GM12864 (cell line): Measurements from ENCODE around the gene CCDC141.
"Not testable (repeated sequence)": the region's sequence is repeated elsewhere in the genome, so short reads cannot be mapped to it uniquely, and the experiment has no call there.

Experiments
- DNase-seq: peaks from one replicate; pipeline ENCODE4 v3.0.0-alpha.2; 2011; ENCODE audit warnings: low read depth
- H3K4me3 ChIP-seq: 2 replicates; pipeline ENCODE4 v1.5.1; 2011; ENCODE audit warnings: mild to moderate bottlenecking, low read depth, low read length, control low read depth
- TF ChIP-seq, protein P1 (sequence below): IDR thresholded peaks from 2 replicates; pipeline ENCODE4 v1.5.1; 2011; ENCODE audit warnings: low read depth, mild to moderate bottlenecking, moderate library complexity, low read length, control low read depth, inconsistent platforms; ENCODE audit errors: missing control alignments

CCDC141 gene, protein sequence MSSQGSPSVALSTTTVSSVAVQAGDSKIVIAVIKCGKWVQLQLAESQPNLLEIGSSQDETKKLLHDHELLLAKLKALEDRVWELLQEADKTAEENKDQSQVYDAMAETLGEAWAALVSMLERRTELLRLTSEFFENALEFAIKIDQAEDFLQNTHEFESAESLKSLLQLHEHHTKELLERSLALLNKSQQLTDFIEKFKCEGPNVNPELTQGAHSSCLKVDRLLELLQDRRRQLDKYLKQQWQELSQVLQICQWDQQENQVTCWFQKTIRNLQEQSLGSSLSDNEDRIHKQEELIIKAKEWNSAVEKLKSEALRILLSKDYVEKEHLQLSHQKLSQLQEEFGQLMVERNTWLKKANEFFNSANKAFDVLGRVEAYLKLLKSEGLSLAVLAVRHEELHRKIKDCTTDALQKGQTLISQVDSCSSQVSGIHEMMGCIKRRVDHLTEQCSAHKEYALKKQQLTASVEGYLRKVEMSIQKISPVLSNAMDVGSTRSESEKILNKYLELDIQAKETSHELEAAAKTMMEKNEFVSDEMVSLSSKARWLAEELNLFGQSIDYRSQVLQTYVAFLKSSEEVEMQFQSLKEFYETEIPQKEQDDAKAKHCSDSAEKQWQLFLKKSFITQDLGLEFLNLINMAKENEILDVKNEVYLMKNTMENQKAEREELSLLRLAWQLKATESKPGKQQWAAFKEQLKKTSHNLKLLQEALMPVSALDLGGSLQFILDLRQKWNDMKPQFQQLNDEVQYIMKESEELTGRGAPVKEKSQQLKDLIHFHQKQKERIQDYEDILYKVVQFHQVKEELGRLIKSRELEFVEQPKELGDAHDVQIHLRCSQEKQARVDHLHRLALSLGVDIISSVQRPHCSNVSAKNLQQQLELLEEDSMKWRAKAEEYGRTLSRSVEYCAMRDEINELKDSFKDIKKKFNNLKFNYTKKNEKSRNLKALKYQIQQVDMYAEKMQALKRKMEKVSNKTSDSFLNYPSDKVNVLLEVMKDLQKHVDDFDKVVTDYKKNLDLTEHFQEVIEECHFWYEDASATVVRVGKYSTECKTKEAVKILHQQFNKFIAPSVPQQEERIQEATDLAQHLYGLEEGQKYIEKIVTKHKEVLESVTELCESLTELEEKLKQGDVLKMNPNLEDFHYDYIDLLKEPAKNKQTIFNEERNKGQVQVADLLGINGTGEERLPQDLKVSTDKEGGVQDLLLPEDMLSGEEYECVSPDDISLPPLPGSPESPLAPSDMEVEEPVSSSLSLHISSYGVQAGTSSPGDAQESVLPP (N-terminal part only)

DNA sequence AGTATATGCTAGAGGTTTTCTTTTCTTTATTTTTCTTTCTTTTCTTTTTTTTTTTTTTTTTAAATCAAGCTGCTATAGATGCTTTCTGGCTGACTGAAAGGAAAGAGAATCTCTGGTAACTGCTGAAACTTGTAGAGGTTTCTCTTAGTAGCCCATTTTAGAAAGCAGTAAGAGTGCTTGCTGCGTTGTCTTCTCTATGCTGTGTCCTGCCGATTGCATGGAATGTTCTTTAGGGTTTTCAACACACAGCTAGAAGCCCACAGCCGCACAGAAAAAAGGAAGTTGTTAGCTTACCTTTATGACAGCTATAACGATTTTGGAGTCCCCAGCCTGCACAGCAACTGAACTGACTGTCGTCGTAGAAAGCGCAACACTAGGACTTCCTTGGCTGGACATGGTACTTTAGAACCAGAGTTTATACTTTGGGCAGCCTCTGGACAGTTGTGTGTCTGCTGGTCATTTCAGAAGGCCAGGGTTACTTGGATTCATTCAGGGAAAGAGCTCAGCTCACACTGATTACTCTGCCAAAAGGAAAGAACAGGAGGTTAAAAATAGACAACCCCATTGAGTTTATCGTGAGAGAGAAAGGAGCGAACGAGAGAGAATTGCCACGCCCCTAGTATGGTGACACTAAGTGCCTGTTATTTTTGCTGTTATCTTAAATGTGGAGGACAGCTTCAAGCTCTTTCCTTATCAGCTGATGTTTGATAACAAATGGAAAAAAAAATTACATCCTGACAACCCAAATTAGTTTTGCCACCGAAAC lies at the start of gene CCDC141:
Gene CCDC141 (minus strand): TSS at position 592 of the 766 bp plus-strand sequence. CDS start 196 bp downstream, at position 396.
- TF ChIP-seq, protein P1, sequence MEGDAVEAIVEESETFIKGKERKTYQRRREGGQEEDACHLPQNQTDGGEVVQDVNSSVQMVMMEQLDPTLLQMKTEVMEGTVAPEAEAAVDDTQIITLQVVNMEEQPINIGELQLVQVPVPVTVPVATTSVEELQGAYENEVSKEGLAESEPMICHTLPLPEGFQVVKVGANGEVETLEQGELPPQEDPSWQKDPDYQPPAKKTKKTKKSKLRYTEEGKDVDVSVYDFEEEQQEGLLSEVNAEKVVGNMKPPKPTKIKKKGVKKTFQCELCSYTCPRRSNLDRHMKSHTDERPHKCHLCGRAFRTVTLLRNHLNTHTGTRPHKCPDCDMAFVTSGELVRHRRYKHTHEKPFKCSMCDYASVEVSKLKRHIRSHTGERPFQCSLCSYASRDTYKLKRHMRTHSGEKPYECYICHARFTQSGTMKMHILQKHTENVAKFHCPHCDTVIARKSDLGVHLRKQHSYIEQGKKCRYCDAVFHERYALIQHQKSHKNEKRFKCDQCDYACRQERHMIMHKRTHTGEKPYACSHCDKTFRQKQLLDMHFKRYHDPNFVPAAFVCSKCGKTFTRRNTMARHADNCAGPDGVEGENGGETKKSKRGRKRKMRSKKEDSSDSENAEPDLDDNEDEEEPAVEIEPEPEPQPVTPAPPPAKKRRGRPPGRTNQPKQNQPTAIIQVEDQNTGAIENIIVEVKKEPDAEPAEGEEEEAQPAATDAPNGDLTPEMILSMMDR, result no peak
- DNase-seq, result no peak
- H3K4me3 ChIP-seq, result peak within 1 kb of the TSS; percentile 68

DNA sequence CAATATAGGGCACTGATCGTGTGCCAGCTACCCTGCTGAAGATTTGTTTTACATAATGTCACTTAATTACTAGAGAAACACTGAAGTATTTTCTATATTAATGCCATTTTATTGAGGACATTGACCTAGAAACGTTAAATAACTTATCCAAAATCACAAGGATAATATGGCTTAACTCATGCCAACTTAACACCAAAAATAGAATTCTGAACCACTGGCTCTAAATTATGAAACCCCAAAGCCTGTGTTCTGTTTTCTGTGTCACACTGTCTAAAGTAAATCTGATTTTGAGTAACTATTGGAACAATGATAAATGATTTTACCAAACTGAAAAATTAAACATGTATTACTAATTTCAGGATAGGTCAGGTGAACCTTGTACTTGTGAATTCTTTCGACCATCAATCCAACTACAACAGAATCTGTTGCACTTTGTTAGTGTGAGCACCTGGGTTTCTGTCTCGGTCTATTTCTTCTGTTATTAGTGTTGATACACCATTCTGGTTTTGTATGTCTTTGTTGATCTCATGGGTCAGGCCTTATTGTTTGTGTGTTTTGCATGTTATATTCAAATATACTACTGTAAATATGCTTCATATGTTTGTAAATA lies 48.2 kb upstream of the CCDC141 start:
- DNase-seq, result no peak
- TF ChIP-seq, protein P1, result no peak
- H3K4me3 ChIP-seq, result no peak overlapping the region

- H3K4me3 ChIP-seq, result no peak overlapping the region
- TF ChIP-seq, protein P1, result no peak
- DNase-seq, result no peak
Observed at GRCh38 chr2:179097131-179097530, 47.2 kb upstream of the CCDC141 start.

- peak; percentile 52 for DNase-seq
- TF ChIP-seq, protein P1, result no peak
- H3K4me3 ChIP-seq, result no peak overlapping the region
Observed at GRCh38 chr2:179096090-179096489, 46.2 kb upstream of the CCDC141 start.

DNA sequence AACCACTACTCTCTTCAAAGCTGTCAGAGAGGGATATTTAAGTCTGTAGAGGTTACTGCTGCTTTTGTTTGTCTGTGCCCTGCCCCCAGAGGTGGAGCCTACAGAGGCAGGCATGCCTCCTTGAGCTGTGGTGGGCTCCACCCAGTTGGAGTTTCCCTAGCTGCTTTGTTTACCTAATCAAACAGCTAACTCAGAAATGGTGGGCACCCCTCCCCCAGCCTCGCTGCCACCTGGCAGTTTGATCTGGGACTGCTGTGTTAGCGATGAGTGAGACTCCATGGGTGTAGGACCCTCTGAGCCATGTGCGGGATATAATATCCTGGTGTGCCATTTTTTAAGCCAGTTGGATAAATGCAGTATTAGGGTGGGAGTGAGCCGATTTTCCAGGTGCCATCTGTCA lies 43.0 kb upstream of the CCDC141 start:
- DNase-seq, H3K4me3 ChIP-seq: not testable (repeated sequence)

DNA sequence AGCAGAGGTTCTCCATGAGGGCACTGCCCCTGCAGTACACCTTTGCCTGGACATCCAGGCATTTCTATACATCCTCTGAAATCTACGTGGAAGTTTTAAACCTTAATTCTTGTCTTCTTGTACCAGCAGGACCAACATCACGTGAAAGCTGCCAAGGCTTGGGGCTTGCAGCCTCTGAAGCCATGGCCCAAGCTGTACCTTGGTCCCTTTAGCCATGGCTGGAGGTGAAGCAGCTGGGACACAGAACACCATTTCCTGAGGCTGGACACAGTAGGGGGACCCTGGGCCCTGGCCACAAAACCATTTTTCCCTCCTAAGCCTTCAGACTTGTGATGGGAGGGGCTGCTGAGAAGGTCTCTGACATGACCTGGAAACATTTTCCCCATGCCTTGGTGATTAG lies 32.8 kb upstream of the CCDC141 start:
- TF ChIP-seq, protein P1, result no peak
- DNase-seq, result no peak
- H3K4me3 ChIP-seq, result no peak overlapping the region
